Neural progenitor cell (in vitro differentiated cells): ENCODE results near the gene SETD3. TPM values are rescaled to one million over a fixed set of nuclear protein-coding genes. Genes with fewer than 3 reads are reported as not detected.

Experiments
- DNase-seq: peaks from one replicate; pipeline ENCODE4 v3.0.0-alpha.2; 2016; ENCODE audit warnings: low spot score
- H2AFZ ChIP-seq: fragments of 200-600 bp; sonication (generic); replicated peaks from 2 replicates; pipeline ENCODE4 v1.6.1; 2016; ENCODE audit warnings: antibody characterized with exemption
- H3F3A ChIP-seq: fragments of 200-600 bp; sonication (generic); 2 replicates; pipeline ENCODE4 v1.6.1; 2016; ENCODE audit warnings: antibody characterized with exemption, low read depth
- H3K27ac ChIP-seq: fragments of 200-600 bp; sonication (generic); 2 replicates; pipeline ENCODE4 v1.5.1; 2016; ENCODE audit warnings: mild to moderate bottlenecking
- H3K27me3 ChIP-seq: fragments of 200-600 bp; sonication (generic); 2 replicates; pipeline ENCODE4 v1.6.1; 2016; ENCODE audit warnings: mild to moderate bottlenecking, moderate library complexity
- H3K36me3 ChIP-seq: fragments of 200-600 bp; sonication (generic); 2 replicates; pipeline ENCODE4 v1.5.1; 2016
- H3K4me1 ChIP-seq: fragments of 200-600 bp; sonication (generic); 2 replicates; pipeline ENCODE4 v1.6.1; 2016; ENCODE audit warnings: mixed run types
- H3K4me2 ChIP-seq: fragments of 200-600 bp; sonication (generic); 2 replicates; pipeline ENCODE4 v1.6.1; 2016
- H3K4me3 ChIP-seq: fragments of 200-600 bp; sonication (generic); 2 replicates; pipeline ENCODE4 v1.5.1; 2016
- H3K79me2 ChIP-seq: fragments of 200-600 bp; sonication (generic); 2 replicates; pipeline ENCODE4 v1.6.1; 2016; ENCODE audit warnings: low read depth
- H3K9ac ChIP-seq: fragments of 200-600 bp; sonication (generic); 2 replicates; pipeline ENCODE4 v1.6.1; 2016
- H3K9me3 ChIP-seq: fragments of 200-600 bp; sonication (generic); 2 replicates; pipeline ENCODE4 v1.5.1; 2016; ENCODE audit warnings: low read depth
- H4K20me1 ChIP-seq: fragments of 200-600 bp; sonication (generic); 2 replicates; pipeline ENCODE4 v1.6.1; 2016; ENCODE audit warnings: low read depth
- H3K27ac Mint-ChIP-seq: 3 replicates; pipeline ENCODE4 v1.8.0; 2021; ENCODE audit warnings: mixed read lengths
- H3K27me3 Mint-ChIP-seq: 2 replicates; pipeline ENCODE4 v1.8.0; 2022; ENCODE audit warnings: low read depth, mild to moderate bottlenecking, inconsistent platforms, moderate library complexity, mixed read lengths; ENCODE audit not compliant: insufficient read depth
- H3K36me3 Mint-ChIP-seq: 3 replicates; pipeline ENCODE4 v1.8.0; 2021; ENCODE audit warnings: mixed read lengths
- H3K4me1 Mint-ChIP-seq: 3 replicates; pipeline ENCODE4 v1.8.0; 2021; ENCODE audit warnings: mixed read lengths
- H3K4me3 Mint-ChIP-seq: 3 replicates; pipeline ENCODE4 v1.8.0; 2021; ENCODE audit warnings: mild to moderate bottlenecking, moderate library complexity, mixed read lengths
- H3K9me3 Mint-ChIP-seq: 3 replicates; pipeline ENCODE4 v1.8.0; 2020; ENCODE audit warnings: mixed read lengths
- CTCF ChIP-seq: fragments of 200-600 bp; sonication (generic); IDR thresholded peaks from 2 replicates; pipeline ENCODE4 v1.5.1; 2017; ENCODE audit warnings: antibody characterized with exemption, mild to moderate bottlenecking
- EZH2 ChIP-seq: fragments of 200-600 bp; sonication (generic); IDR thresholded peaks from 2 replicates; pipeline ENCODE4 v1.6.1; 2017; ENCODE audit warnings: antibody characterized with exemption, mild to moderate bottlenecking, moderate library complexity
- EZH2phosphoT487 ChIP-seq: fragments of 200-600 bp; sonication (generic); IDR thresholded peaks from 2 replicates; pipeline ENCODE4 v1.6.1; 2017; ENCODE audit warnings: antibody characterized with exemption
- total RNA-seq: library from RNA; depleted of rRNA; stranded (reverse); fragments of >200 nt; gene quantifications from 2 replicates; pipeline ENCODE4 v1.2.3, GENCODE V29; 2015; ENCODE audit warnings: low replicate concordance

The SETD3 gene
- total RNA-seq, 1 donor from 2014 or later, result 68.0 TPM

DNA sequence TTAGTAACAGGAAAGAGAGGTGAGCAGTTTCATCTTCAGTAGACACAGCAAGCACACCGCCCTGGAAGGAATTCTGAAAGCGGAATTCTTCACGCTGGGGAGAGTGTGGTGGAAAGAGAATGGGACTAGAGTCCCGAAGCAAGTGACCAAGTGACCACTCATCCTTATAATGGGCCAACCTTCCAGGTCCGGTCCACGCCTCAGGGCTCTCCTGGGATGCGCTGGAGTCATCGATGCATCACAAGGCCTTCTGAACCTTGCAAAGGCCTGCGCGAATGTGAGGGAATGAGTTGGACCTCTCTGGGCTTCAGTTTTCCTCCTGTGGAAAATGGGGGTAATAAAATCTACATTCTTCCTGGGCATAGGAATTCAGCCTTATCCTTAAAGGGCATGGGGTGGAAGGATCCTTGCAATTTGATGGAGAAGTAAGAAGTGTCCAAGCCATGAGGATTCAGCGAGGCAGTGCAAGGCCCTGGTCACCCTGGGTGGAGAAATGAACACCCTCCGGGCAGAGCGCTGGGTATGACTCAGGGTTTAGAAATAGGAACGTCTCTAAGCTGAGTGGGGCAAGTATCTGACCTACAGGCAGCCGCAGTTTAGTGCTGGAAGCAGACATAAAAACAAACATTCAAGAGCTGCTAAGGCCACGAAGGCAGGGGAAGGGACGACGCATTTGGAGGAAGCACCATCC lies 97.7 kb downstream of the SETD3 start:
- Histone ChIP-seq H3K36me3 (no peaks in the 10 kb centered on the region), H2AFZ (no peak overlapping the region), H3K4me2 (no peak overlapping the region), H3K27ac (no peak overlapping the region), H3K79me2 (no peaks in the 10 kb centered on the region), H3K9me3 (no peaks in the 10 kb centered on the region), H3K9ac (no peak overlapping the region), H3K27me3 (no peaks in the 10 kb centered on the region), H4K20me1 (no peaks in the 10 kb centered on the region), H3F3A (no peaks in the 10 kb centered on the region), H3K4me1 (no peaks in the 10 kb centered on the region), H3K4me3 (no peak overlapping the region)
- Mint-ChIP-seq H3K9me3 (no peaks in the 10 kb centered on the region), H3K4me3 (no peak overlapping the region), H3K4me1 (peaks cover 10% of the 10 kb centered on the region), H3K27me3 (peaks cover 6% of the 10 kb centered on the region), H3K27ac (no peak overlapping the region), H3K36me3 (no peaks in the 10 kb centered on the region)
- TF ChIP-seq CTCF (no peak), EZH2phosphoT487 (no peak), EZH2 (no peak)
- no peak for DNase-seq

- no peak overlapping the region for H3K4me3 Mint-ChIP-seq
- Histone ChIP-seq H3K4me2 (no peak overlapping the region), H3K79me2 (no peaks in the 10 kb centered on the region), H3K27ac (no peak overlapping the region), H2AFZ (no peak overlapping the region), H3K4me1 (no peaks in the 10 kb centered on the region), H3K9me3 (no peaks in the 10 kb centered on the region), H3K4me3 (no peak overlapping the region), H3F3A (no peaks in the 10 kb centered on the region), H3K36me3 (no peaks in the 10 kb centered on the region), H4K20me1 (no peaks in the 10 kb centered on the region), H3K9ac (no peak overlapping the region), H3K27me3 (no peaks in the 10 kb centered on the region)
- H3K9me3 Mint-ChIP-seq, result no peaks in the 10 kb centered on the region
- no peak for DNase-seq
- TF ChIP-seq EZH2phosphoT487, result no peak
- no peak for TF ChIP-seq CTCF
- H3K27me3 Mint-ChIP-seq, result peaks cover 6% of the 10 kb centered on the region
- H3K4me1 Mint-ChIP-seq, result peaks cover 10% of the 10 kb centered on the region
- H3K27ac Mint-ChIP-seq, result peak overlapping the region; percentile 85
- no peaks in the 10 kb centered on the region for H3K36me3 Mint-ChIP-seq
These were observed 98.6 kb downstream of the SETD3 start for GRCh38 chr14:99382071-99382470.

DNA sequence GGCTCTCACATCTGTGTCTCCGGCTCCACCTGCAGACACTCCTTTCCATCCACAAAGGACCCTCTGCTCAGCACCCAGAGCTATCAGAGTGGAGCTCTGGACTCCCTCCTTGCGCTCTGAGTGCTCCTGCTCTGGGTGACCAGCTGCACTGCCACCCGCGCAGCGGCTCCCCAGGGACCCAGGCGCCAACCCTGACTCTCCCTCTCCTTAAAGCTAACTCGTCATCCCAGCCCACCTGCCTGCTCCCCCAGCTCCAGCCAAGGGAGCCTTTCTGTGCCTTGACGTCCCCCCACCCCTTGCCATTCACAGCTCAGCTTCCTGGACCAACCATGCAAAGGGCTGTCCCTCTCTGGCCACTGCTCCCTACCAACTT lies 99.0 kb downstream of the SETD3 start:
- no peak overlapping the region for H3K4me3 Mint-ChIP-seq

More for the DNA sequence above, 99.0 kb downstream of the SETD3 start:
- H3K4me1 Mint-ChIP-seq, result peaks cover 10% of the 10 kb centered on the region
- Histone ChIP-seq H3K4me1 (no peaks in the 10 kb centered on the region), H3K79me2 (no peaks in the 10 kb centered on the region), H3F3A (no peaks in the 10 kb centered on the region), H3K27me3 (no peaks in the 10 kb centered on the region), H2AFZ (no peak overlapping the region), H4K20me1 (no peaks in the 10 kb centered on the region), H3K4me2 (no peak overlapping the region), H3K27ac (no peak overlapping the region), H3K9ac (no peak overlapping the region), H3K9me3 (no peaks in the 10 kb centered on the region), H3K4me3 (no peak overlapping the region), H3K36me3 (no peaks in the 10 kb centered on the region)
- no peaks in the 10 kb centered on the region for H3K9me3 Mint-ChIP-seq
- H3K27me3 Mint-ChIP-seq, result peaks cover 6% of the 10 kb centered on the region
- DNase-seq, result no peak
- no peaks in the 10 kb centered on the region for H3K36me3 Mint-ChIP-seq
- TF ChIP-seq EZH2phosphoT487 (no peak), EZH2 (no peak), CTCF (no peak)
- peak overlapping the region; percentile 85 for H3K27ac Mint-ChIP-seq
